BJ (cell line): ENCODE results near the gene FOXE3. TPM values are rescaled to one million over a fixed set of nuclear protein-coding genes. Genes with fewer than 3 reads are reported as not detected.

ENCODE experiments used
- CTCF ChIA-PET: fragments of 350-600 bp; formaldehyde crosslinking; extraction: SDS; loops from one replicate; lab custom pipeline; 2021; ENCODE audit warnings: antibody characterized with exemption, inconsistent platforms; lab: Yijun Ruan, JAX
- POLR2A ChIA-PET: fragments of 300-600 bp; sonication (Branson Sonifier 250); formaldehyde crosslinking; extraction: SDS; loops from one replicate; lab custom pipeline; 2021; ENCODE audit warnings: antibody characterized with exemption; lab: Charles Lee
- DNase-seq: peaks from one replicate; pipeline ENCODE4 v3.0.0-alpha.2; 2011; ENCODE audit warnings: low read depth
- H3K27me3 ChIP-seq: 2 replicates; pipeline ENCODE4 v1.6.0; 2011; ENCODE audit warnings: low read length; ENCODE audit not compliant: control insufficient read depth, insufficient read depth
- H3K36me3 ChIP-seq: 2 replicates; pipeline ENCODE4 v1.5.1; 2011; ENCODE audit warnings: low read length; ENCODE audit not compliant: control insufficient read depth, insufficient read depth
- H3K4me3 ChIP-seq: 2 replicates; pipeline ENCODE4 v1.5.1; 2011; ENCODE audit warnings: low read depth, mild to moderate bottlenecking, control low read depth, low read length
- CTCF ChIP-seq: IDR thresholded peaks from 2 replicates; pipeline ENCODE4 v1.5.1; 2011; ENCODE audit warnings: low read depth, mild to moderate bottlenecking, control low read depth, inconsistent platforms, low read length, moderate library complexity; ENCODE audit not compliant: insufficient read depth
- polyA plus RNA-seq: library from polyadenylated mRNA; depleted of rRNA; stranded (reverse); fragments of >200 nt; gene quantifications from 2 replicates; pipeline ENCODE4 v1.2.3, GENCODE V29; 2011

Gene FOXE3
- polyA plus RNA-seq, 1 experiment, result 0.04 TPM

GRCh38 chr1:47443530-47444296 lies 27.6 kb downstream of the FOXE3 start:
- POLR2A ChIA-PET, result no interaction called here
- no peak for TF ChIP-seq CTCF
- H3K36me3 ChIP-seq, result no peaks in the 10 kb centered on the region
- CTCF ChIA-PET, result interaction anchor here (0.6 to 2.4 kb wide), 3 partner anchors 8 to 266 kb away, joined by 3 to 7 read pairs (median 4); no protein-coding TSS in a partner anchor
- peaks cover 33% of the 10 kb centered on the region for H3K27me3 ChIP-seq
- DNase-seq, result no peak
- no peak overlapping the region for H3K4me3 ChIP-seq

GRCh38 chr1:47444297-47444561 lies 28.1 kb downstream of the FOXE3 start:
- H3K4me3 ChIP-seq, result no peak overlapping the region
- DNase-seq, result no peak
- ChIA-PET POLR2A (no interaction called here), CTCF (interaction anchor here (1.0 to 1.1 kb wide), 2 partner anchors 8 to 265 kb away, joined by 4 read pairs; no protein-coding TSS in a partner anchor)
- no peak for TF ChIP-seq CTCF
- peaks cover 33% of the 10 kb centered on the region for H3K27me3 ChIP-seq
- H3K36me3 ChIP-seq, result no peaks in the 10 kb centered on the region

GRCh38 chr1:47444562-47445465 lies 28.7 kb downstream of the FOXE3 start:
- no peak overlapping the region for H3K4me3 ChIP-seq
- TF ChIP-seq CTCF, result no peak
- POLR2A ChIA-PET, result no interaction called here
- H3K27me3 ChIP-seq, result peaks cover 31% of the 10 kb centered on the region
- H3K36me3 ChIP-seq, result no peaks in the 10 kb centered on the region
- CTCF ChIA-PET, result interaction anchor here (1.0 to 1.1 kb wide), 2 partner anchors 9 to 265 kb away, joined by 4 read pairs; no protein-coding TSS in a partner anchor
- DNase-seq, result no peak

GRCh38 chr1:47445823-47446550 lies 29.9 kb downstream of the FOXE3 start:
- TF ChIP-seq CTCF, result no peak
- DNase-seq, result no peak
- Histone ChIP-seq H3K4me3 (no peak overlapping the region), H3K27me3 (peaks cover 29% of the 10 kb centered on the region), H3K36me3 (no peaks in the 10 kb centered on the region)
- ChIA-PET CTCF (interaction anchor here (0.7 kb wide), 1 partner anchor 8 kb away, joined by 4 read pairs; the partner anchor contains the start of gene FOXD2), POLR2A (no interaction called here)
